Panc1 (cell line): Measurements from ENCODE around the gene KRT26.
A peak's percentile ranks its signal among the peaks of the same experiment; 100 is the strongest.

ENCODE experiments used
- POLR2AphosphoS5 ChIP-seq: IDR thresholded peaks from 2 replicates; pipeline ENCODE4 v1.6.1; 2012; ENCODE audit warnings: mild to moderate bottlenecking, low read depth, low read length, moderate library complexity
- TF ChIP-seq, protein P1 (sequence below): fragments of 450-650 bp; IDR thresholded peaks from 2 replicates; pipeline ENCODE4 v1.5.1; 2017; ENCODE audit warnings: mild to moderate bottlenecking

DNA sequence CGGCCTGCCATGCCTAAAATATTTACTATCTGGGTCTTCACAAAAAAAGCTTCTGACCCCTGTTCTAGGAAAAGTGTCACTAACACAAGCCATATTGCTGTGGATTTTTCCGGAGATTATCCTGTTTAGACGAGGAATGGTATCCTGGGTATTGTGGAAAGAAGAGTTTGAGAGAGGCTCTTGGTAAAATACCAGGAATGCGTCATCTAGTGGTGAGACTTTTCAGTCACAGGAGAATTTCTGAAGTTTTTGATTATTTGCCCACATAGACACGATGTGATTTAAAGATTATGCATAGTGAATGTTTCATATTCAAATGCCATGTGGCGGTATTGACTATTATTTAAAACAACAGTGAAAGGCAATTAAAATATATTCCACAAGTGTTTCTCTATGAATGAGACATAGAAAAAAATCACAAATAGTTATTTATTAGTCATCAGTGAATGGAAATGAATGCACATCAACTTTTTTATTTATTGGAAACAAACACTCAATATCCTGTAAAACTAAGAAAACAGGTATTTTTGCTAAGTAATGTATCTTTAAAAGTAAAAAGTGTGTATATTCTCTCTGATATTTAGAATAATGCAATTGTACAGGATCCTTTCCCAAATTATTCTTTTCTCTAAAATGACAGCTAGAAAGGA, 19.9 kb upstream of the KRT26 start:
- TF ChIP-seq, protein P1, sequence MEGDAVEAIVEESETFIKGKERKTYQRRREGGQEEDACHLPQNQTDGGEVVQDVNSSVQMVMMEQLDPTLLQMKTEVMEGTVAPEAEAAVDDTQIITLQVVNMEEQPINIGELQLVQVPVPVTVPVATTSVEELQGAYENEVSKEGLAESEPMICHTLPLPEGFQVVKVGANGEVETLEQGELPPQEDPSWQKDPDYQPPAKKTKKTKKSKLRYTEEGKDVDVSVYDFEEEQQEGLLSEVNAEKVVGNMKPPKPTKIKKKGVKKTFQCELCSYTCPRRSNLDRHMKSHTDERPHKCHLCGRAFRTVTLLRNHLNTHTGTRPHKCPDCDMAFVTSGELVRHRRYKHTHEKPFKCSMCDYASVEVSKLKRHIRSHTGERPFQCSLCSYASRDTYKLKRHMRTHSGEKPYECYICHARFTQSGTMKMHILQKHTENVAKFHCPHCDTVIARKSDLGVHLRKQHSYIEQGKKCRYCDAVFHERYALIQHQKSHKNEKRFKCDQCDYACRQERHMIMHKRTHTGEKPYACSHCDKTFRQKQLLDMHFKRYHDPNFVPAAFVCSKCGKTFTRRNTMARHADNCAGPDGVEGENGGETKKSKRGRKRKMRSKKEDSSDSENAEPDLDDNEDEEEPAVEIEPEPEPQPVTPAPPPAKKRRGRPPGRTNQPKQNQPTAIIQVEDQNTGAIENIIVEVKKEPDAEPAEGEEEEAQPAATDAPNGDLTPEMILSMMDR, result peak; percentile 74; the same call in 1 of the 2 replicates
- no peak for TF ChIP-seq POLR2AphosphoS5
